ENCODE results near the gene FADS1. TPM values are rescaled to one million over a fixed set of nuclear protein-coding genes. Genes with fewer than 3 reads are reported as not detected.

Gene FADS1
- total RNA-seq, 1 experiment from 2014 or later = 116 TPM

DNA sequence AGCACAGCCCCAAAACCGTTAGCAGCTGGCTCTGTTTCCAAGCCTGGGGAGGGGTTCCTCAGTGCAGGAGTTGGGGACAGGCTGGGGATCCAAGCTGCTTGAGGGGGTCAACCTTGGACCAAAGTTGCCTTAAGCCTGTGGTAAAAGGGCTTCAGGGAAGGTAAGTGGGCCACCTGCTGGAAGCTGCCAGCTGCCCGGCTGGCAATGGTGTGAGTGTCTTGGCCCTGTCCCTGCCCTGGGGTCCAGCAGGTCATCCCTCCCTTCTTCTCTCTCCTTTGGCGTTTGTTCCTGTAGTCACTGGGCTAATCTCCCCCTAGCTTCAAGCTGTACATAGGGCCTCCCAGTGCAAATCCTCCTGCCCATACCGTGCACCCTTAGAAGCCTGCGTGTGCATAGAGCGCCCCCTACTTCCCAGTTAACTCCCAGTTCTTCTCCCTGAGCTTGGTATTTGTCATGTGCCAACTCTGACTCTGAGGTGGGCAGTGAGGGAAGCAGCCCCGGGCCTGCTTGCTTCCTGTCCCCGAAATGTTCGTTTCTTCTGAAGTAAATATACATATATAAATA, 28.8 kb downstream of the FADS1 start:
- no TSS peak for BruUV-seq (replicated peaks)

DNA sequence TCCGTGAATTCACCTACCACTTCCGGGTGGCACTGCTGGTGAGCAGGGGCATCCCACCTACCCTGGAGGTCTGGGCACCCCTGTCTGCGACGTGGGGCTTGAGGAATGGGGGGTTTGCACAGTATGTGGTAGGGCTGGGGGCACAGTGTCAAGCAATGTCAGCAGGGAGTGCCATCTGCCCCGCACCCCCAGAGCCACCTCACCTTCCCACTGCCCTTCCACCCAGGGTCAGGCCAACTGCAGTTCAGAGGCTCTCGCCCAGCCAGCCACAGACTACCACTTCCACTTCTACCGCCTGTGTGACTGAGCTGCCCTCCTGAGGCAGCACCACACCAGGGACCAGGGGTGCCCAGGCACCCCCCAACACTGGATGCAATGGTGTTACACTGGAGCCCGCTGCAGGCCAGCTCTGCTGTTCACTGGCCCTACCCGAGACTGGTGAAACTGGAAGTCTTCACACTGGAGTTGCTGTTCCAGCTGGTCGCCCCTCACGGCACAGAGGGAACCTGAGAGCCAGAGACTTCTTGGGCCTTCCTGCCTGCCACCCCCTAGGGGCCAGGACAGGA, 30.9 kb downstream of the FADS1 start:
- ChIA-PET CTCF (interaction anchor here (0.8 to 3.4 kb wide), 3 partner anchors 11 to 38 kb away, joined by 3 to 78 read pairs (median 28); no protein-coding TSS in a partner anchor), POLR2A (no interaction called here)
- Histone ChIP-seq H3K4me3 (ENCODE audit: low read depth, low read length) (no peak overlapping the region), H3K9me3 (no peaks in the 10 kb centered on the region), H3K4me1 (no peaks in the 10 kb centered on the region), H3K27me3 (replicated peaks; ENCODE audit: control insufficient read depth, insufficient read depth, low read length) (no peaks in the 10 kb centered on the region), H3K36me3 (ENCODE audit: control insufficient read depth, insufficient read depth, low read length) (peaks cover 11% of the 10 kb centered on the region)
- Mint-ChIP-seq H3K27me3 (ENCODE audit: insufficient read depth, unreplicated experiment) (no peaks in the 10 kb centered on the region), H3K36me3 (ENCODE audit: insufficient read depth, unreplicated experiment) (peaks cover 85% of the 10 kb centered on the region), H3K4me3 (ENCODE audit: unreplicated experiment) (no peak overlapping the region), H3K9me3 (ENCODE audit: unreplicated experiment) (no peaks in the 10 kb centered on the region), H3K4me1 (ENCODE audit: low read depth, unreplicated experiment) (peaks cover 8% of the 10 kb centered on the region), H3K27ac (ENCODE audit: unreplicated experiment) (no peak overlapping the region)
- BruUV-seq (replicated peaks) = no TSS peak
- no peak for DNase-seq
- TF ChIP-seq, protein P1, sequence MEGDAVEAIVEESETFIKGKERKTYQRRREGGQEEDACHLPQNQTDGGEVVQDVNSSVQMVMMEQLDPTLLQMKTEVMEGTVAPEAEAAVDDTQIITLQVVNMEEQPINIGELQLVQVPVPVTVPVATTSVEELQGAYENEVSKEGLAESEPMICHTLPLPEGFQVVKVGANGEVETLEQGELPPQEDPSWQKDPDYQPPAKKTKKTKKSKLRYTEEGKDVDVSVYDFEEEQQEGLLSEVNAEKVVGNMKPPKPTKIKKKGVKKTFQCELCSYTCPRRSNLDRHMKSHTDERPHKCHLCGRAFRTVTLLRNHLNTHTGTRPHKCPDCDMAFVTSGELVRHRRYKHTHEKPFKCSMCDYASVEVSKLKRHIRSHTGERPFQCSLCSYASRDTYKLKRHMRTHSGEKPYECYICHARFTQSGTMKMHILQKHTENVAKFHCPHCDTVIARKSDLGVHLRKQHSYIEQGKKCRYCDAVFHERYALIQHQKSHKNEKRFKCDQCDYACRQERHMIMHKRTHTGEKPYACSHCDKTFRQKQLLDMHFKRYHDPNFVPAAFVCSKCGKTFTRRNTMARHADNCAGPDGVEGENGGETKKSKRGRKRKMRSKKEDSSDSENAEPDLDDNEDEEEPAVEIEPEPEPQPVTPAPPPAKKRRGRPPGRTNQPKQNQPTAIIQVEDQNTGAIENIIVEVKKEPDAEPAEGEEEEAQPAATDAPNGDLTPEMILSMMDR (IDR thresholded peaks at IDR 0.05; ENCODE audit: insufficient read depth in 1 of 2, low read depth in 1 of 2, low read length in 1 of 2, severe bottlenecking in 1 of 2, unreplicated experiment in 1 of 2) = no peak
- intact Hi-C loops (cut with micrococcal nuclease; ENCODE audit: unreplicated experiment) = no loop called here

More for the DNA sequence above, 28.8 kb downstream of the FADS1 start:
- H3K4me1 ChIP-seq = no peaks in the 10 kb centered on the region
- peaks cover 10% of the 10 kb centered on the region for H3K36me3 ChIP-seq (ENCODE audit: control insufficient read depth, insufficient read depth, low read length)
- Mint-ChIP-seq H3K9me3 (ENCODE audit: unreplicated experiment) (no peaks in the 10 kb centered on the region), H3K4me3 (ENCODE audit: unreplicated experiment) (no peak overlapping the region), H3K27me3 (ENCODE audit: insufficient read depth, unreplicated experiment) (no peaks in the 10 kb centered on the region), H3K27ac (ENCODE audit: unreplicated experiment) (peak overlapping the region; percentile 13), H3K36me3 (ENCODE audit: insufficient read depth, unreplicated experiment) (peaks cover 87% of the 10 kb centered on the region), H3K4me1 (ENCODE audit: low read depth, unreplicated experiment) (peaks cover 8% of the 10 kb centered on the region)
- H3K4me3 ChIP-seq (ENCODE audit: low read depth, low read length) = no peak overlapping the region
- H3K9me3 ChIP-seq = no peaks in the 10 kb centered on the region
- POLR2A ChIA-PET = interaction anchor here (1.0 to 1.1 kb wide), 2 partner anchors 40 to 121 kb away, joined by 3 read pairs; no protein-coding TSS in a partner anchor
- CTCF ChIA-PET = interaction anchor here (0.5 to 3.4 kb wide), 17 partner anchors 9 to 311 kb away, joined by 3 to 78 read pairs (median 6); no protein-coding TSS in a partner anchor
- peak; percentile 77 to 78 for DNase-seq
- no peaks in the 10 kb centered on the region for H3K27me3 ChIP-seq (replicated peaks; ENCODE audit: control insufficient read depth, insufficient read depth, low read length)
- intact Hi-C loops (cut with micrococcal nuclease; ENCODE audit: unreplicated experiment) = loop anchor here (1.0 kb wide), 1 partner anchor 41 kb away; no protein-coding TSS in a partner anchor
- TF ChIP-seq, protein P1 (IDR thresholded peaks at IDR 0.05; ENCODE audit: insufficient read depth in 1 of 2, low read depth in 1 of 2, low read length in 1 of 2, severe bottlenecking in 1 of 2, unreplicated experiment in 1 of 2) = peak; percentile 54 to 93

DNA sequence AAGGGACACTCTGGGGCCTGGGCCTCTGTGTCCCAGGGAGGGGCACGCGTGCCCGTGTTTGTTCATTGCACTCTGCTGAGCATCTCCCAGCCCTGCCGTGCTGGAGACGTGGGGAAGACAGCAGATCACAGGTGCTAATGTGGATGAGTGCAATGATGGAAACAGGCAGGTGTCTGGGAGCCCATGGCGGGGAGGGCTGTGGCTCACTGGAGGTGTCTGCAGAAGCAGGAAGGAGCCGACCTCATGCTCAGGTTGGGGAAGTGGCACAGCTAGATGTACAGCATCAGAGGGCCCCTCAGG, 32.3 kb downstream of the FADS1 start:
- H3K27me3 ChIP-seq (replicated peaks; ENCODE audit: control insufficient read depth, insufficient read depth, low read length) = no peaks in the 10 kb centered on the region
- Mint-ChIP-seq H3K27me3 (ENCODE audit: insufficient read depth, unreplicated experiment) (no peaks in the 10 kb centered on the region), H3K9me3 (ENCODE audit: unreplicated experiment) (no peaks in the 10 kb centered on the region), H3K4me1 (ENCODE audit: low read depth, unreplicated experiment) (peaks cover 8% of the 10 kb centered on the region), H3K27ac (ENCODE audit: unreplicated experiment) (peak overlapping the region; percentile 28), H3K36me3 (ENCODE audit: insufficient read depth, unreplicated experiment) (peaks cover 90% of the 10 kb centered on the region), H3K4me3 (ENCODE audit: unreplicated experiment) (no peak overlapping the region)
- no TSS peak for BruUV-seq (replicated peaks)
- H3K4me3 ChIP-seq (ENCODE audit: low read depth, low read length) = no peak overlapping the region
- TF ChIP-seq, protein P1 (IDR thresholded peaks at IDR 0.05; ENCODE audit: insufficient read depth in 1 of 2, low read depth in 1 of 2, low read length in 1 of 2, severe bottlenecking in 1 of 2, unreplicated experiment in 1 of 2) = no peak
- H3K4me1 ChIP-seq = no peaks in the 10 kb centered on the region
- CTCF ChIA-PET = interaction anchor here (0.6 to 1.7 kb wide), 2 partner anchors 37 to 58 kb away, joined by 3 to 5 read pairs; no protein-coding TSS in a partner anchor
- intact Hi-C loops (cut with micrococcal nuclease; ENCODE audit: unreplicated experiment) = no loop called here
- POLR2A ChIA-PET = interaction anchor here (1.0 kb wide), 1 partner anchor 8 kb away, joined by 3 read pairs; the partner anchor contains the start of gene FEN1
- DNase-seq = no peak
- H3K9me3 ChIP-seq = no peaks in the 10 kb centered on the region
- H3K36me3 ChIP-seq (ENCODE audit: control insufficient read depth, insufficient read depth, low read length) = peaks cover 5% of the 10 kb centered on the region

Measured in Caco-2 (cell line).